ENCODE measurements around the gene TNPO3.

The TNPO3 gene

GRCh38 chr7:128921866-128922440 lies 133.0 kb downstream of the TNPO3 start:
- TF ChIP-seq CTCF (IDR thresholded peaks at IDR 0.05; ENCODE audit: low read length, missing control alignments): no peak
- no peak for DNase-seq (ENCODE audit: low read depth)
- H3K4me3 ChIP-seq (replicated peaks; ENCODE audit: low read depth, low read length): no peak overlapping the region

GRCh38 chr7:128920913-128921582 lies 133.9 kb downstream of the TNPO3 start:
- H3K4me3 ChIP-seq (replicated peaks; ENCODE audit: low read depth, low read length): no peak overlapping the region
- DNase-seq (ENCODE audit: low read depth): no peak
- TF ChIP-seq CTCF (IDR thresholded peaks at IDR 0.05; ENCODE audit: low read length, missing control alignments): no peak

- DNase-seq (ENCODE audit: low read depth): no peak
- no peak overlapping the region for H3K4me3 ChIP-seq (replicated peaks; ENCODE audit: low read depth, low read length)
- TF ChIP-seq CTCF (IDR thresholded peaks at IDR 0.05; ENCODE audit: low read length, missing control alignments): no peak
Measured at GRCh38 chr7:128919881-128920799, 134.8 kb downstream of the TNPO3 start.

- H3K4me3 ChIP-seq (replicated peaks; ENCODE audit: low read depth, low read length): no peak overlapping the region
- DNase-seq (ENCODE audit: low read depth): no peak
- no peak for TF ChIP-seq CTCF (IDR thresholded peaks at IDR 0.05; ENCODE audit: low read length, missing control alignments)
Measured at GRCh38 chr7:128919241-128919640, 135.7 kb downstream of the TNPO3 start.

- no peak for DNase-seq (ENCODE audit: low read depth)
- TF ChIP-seq CTCF (IDR thresholded peaks at IDR 0.05; ENCODE audit: low read length, missing control alignments): no peak
- no peak overlapping the region for H3K4me3 ChIP-seq (replicated peaks; ENCODE audit: low read depth, low read length)
Measured at GRCh38 chr7:128918016-128918665, 136.8 kb downstream of the TNPO3 start.

GRCh38 chr7:128917122-128917521 lies 137.8 kb downstream of the TNPO3 start:
- DNase-seq (ENCODE audit: low read depth): no peak
- TF ChIP-seq CTCF (IDR thresholded peaks at IDR 0.05; ENCODE audit: low read length, missing control alignments): no peak
- H3K4me3 ChIP-seq (replicated peaks; ENCODE audit: low read depth, low read length): no peak overlapping the region
